GM13977 (cell line): ENCODE data around the gene AHSG.
"Not testable (repeated sequence)": the region's sequence is repeated elsewhere in the genome, so short reads cannot be mapped to it uniquely, and the experiment has no call there.

Source experiments
- DNase-seq: peaks from one replicate; pipeline ENCODE4 v3.0.0; 2012; ENCODE audit warnings: low spot score
- in situ Hi-C: fragments of 300-500 bp; cut with MboI; formaldehyde crosslinking; loops from one replicate; pipeline ENCODE4 v1.12.0; 2022; ENCODE audit warnings: low sequenced_read_pairs, low pct_unique_long_range_greater_than_20kb, mixed read lengths, inconsistent platforms; ENCODE audit not compliant: unreplicated experiment
- TF ChIP-seq, protein P1 (sequence below): IDR thresholded peaks from 2 replicates; pipeline ENCODE4 v1.5.1; 2012; ENCODE audit warnings: mild to moderate bottlenecking, control low read depth; ENCODE audit not compliant: insufficient read depth; ENCODE audit errors: extremely low read depth, missing control alignments

AHSG gene, protein sequence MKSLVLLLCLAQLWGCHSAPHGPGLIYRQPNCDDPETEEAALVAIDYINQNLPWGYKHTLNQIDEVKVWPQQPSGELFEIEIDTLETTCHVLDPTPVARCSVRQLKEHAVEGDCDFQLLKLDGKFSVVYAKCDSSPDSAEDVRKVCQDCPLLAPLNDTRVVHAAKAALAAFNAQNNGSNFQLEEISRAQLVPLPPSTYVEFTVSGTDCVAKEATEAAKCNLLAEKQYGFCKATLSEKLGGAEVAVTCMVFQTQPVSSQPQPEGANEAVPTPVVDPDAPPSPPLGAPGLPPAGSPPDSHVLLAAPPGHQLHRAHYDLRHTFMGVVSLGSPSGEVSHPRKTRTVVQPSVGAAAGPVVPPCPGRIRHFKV

DNA sequence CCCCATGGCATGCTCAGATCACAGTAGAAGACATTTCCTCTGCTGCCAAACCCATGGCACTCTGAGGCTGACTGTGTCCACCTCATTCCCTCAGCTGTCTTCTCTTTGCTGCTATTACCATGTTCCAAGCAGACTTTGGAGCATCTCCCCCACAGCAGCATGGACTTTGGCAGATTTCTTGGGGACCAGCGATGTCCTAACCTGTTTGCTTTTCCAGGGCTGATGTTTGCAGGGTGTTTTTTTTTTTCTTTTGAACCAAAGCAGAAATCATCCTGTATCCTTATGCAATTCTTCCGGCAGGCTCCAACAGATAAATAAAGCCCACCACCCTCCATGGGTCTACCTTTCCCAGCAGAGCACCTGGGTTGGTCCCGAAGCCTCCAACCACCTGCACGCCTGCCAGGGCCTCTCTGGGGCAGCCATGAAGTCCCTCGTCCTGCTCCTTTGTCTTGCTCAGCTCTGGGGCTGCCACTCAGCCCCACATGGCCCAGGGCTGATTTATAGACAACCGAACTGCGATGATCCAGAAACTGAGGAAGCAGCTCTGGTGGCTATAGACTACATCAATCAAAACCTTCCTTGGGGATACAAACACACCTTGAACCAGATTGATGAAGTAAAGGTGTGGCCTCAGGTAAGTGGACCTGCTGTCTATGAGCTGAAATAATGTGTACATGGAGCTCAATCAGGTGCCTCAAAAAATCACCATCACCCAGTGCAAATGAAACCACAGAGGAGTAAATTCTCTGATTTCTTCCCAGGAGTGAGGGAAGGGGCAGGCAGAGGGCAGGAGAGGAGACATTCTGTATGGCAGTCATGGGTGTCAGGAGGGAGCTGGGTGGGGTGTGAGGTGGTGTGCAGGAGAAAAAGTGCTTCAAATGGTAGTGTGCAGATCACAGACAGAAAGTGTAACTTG is at the start of gene AHSG:
Gene AHSG, plus strand, starts transcription at position 340 of the 916 bp plus-strand sequence. Its CDS starts 82 bp downstream, at position 422.
- TF ChIP-seq, protein P1, sequence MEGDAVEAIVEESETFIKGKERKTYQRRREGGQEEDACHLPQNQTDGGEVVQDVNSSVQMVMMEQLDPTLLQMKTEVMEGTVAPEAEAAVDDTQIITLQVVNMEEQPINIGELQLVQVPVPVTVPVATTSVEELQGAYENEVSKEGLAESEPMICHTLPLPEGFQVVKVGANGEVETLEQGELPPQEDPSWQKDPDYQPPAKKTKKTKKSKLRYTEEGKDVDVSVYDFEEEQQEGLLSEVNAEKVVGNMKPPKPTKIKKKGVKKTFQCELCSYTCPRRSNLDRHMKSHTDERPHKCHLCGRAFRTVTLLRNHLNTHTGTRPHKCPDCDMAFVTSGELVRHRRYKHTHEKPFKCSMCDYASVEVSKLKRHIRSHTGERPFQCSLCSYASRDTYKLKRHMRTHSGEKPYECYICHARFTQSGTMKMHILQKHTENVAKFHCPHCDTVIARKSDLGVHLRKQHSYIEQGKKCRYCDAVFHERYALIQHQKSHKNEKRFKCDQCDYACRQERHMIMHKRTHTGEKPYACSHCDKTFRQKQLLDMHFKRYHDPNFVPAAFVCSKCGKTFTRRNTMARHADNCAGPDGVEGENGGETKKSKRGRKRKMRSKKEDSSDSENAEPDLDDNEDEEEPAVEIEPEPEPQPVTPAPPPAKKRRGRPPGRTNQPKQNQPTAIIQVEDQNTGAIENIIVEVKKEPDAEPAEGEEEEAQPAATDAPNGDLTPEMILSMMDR: no peak
- no peak for DNase-seq
- in situ Hi-C loops: loop anchor here (10.0 kb wide), 1 partner anchor 202 kb away; no protein-coding TSS in a partner anchor

DNA sequence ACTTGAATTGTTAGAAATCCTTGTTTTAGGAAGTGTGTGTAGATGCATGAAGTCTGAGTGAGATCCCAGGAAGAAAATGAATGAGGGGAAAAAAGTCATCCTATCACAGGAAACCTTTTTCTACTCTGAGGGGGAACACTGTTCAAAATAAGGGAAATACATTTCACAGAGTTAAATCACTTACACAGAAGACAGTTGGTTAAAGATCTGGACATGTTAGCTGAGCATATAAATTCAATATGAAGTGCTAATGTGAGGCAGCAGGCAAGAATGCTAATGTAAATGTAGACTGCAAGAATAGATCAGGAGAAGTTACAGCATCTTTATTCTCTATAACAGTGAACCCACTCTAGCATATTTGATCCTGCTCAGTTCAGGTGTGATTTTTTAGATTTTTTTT is 48.3 kb upstream of the AHSG start:
- DNase-seq: no peak
- TF ChIP-seq, protein P1: no peak
- in situ Hi-C loops: no loop called here

DNA sequence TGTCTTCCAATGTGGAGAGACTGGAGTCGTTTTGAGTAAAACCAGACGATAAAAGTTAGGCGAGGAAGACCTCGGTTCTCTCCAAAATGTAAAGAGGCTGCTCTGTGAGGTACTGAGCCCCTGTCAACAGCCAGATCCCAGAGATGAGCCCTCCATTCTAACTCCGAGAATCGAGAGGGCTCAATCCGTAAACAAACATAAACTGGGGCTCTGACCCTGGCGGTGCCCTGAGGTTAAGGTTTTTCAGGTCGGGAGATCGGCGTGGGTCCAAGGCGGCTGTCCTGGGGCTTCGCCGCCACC is 46.1 kb upstream of the AHSG start:
- in situ Hi-C loops: no loop called here
- DNase-seq: no peak
- TF ChIP-seq, protein P1: no peak

DNA sequence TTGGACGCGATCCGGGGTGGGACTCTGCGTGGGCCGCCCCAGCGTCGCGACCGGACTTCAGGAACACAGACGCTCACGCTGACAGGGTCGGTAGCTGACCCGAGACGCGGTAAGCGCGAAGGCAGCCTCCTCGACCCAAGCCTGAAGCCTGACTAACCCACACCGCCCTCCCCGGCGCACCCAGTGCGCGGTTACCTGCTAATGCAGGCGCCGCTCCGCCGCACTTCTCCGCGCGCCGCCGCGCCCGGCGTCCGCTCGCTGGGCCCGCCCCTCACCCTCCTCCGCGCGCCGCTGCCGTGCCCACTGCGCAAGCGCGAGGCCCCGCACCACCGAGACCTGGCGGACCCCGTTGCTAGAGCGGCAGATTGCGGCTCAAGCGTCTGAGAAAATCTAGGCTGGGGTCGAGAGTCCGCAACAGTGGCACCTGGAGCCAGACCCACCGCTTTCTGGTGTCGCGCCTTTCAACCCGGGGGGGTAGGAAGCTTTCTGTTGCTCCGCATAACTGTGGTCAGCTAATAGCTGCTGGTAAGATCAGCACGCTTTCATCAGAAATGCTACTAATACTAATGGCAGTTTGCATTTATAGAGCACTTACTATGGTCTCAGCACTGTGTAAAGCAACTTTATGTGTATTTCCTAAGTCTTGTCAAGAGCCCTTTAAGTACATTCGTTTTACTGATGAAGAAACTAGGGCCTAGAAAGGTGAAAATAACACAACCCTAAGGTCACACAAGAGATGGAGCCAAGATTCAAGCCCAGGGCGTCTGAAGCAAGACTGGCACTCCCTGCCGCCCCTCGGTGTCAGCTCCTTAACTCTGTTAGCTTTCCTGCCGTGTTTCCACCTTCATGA is 45.6 kb upstream of the AHSG start, which contains the start of gene TBCCD1:
Gene TBCCD1, minus strand, starts transcription at position 268 of the 850 bp plus-strand sequence. CDS start 3,010 bp downstream, outside the sequence.
- TF ChIP-seq, protein P1: no peak
- in situ Hi-C loops: no loop called here
- peak; percentile 90 for DNase-seq

DNA sequence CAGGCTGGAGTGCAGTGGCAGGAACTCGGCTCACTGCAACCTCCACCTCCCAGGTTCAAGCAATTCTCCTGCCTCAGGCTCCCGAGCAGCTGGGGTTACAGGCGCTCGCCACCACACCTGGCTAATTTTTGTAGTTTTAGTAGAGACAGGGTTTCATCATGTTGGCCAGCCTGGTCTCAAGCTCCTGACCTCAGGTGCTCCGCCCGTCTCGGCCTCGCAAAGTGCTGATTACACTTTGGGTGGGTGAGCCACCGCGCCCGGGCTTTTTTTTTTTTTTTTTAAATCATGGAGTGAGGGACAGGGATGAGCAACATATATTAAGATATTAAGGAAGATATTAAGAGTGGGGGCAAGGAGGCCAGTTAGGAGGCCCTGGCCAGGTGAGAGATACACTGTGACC is 43.5 kb upstream of the AHSG start:
- DNase-seq, in situ Hi-C loops: not testable (repeated sequence)

DNA sequence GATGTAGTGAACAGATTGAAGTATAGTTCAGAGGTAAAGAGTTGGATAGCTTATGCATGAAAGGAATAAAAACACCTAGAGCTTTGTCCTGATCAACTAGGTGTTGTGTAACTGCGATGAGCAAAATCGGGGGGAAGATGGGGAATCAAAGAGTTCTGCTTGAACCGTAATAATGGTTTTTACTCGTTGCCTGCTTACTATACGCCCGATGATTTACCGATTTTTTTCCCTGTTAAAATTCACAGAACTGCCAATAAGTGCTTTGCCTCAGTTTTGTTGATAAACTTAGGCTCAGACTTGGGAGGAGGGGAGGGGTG is 43.1 kb upstream of the AHSG start:
- TF ChIP-seq, protein P1: no peak
- in situ Hi-C loops: no loop called here
- DNase-seq: no peak
